Immature natural killer cell (primary cell): ENCODE data around the gene MAPK8IP2. TPM values are rescaled to one million over a fixed set of nuclear protein-coding genes. Genes with fewer than 3 reads are reported as not detected.

Source experiments
- DNase-seq, 3 donors: peaks; one replicate each; pipeline ENCODE4 v3.0.0; 2022; ENCODE audit warnings: mixed read lengths in 1 of 3
- H3K27ac Mint-ChIP-seq, 6 donors: one replicate each; pipeline ENCODE4 v1.8.0; 2020; ENCODE audit warnings: mixed read lengths in 6 of 6, mild to moderate bottlenecking in 5 of 6, inconsistent platforms in 4 of 6, moderate library complexity in 3 of 6
- H3K27me3 Mint-ChIP-seq, 3 donors: one replicate each; pipeline ENCODE4 v1.8.0; 2020 to 2021; ENCODE audit warnings: low read depth in 3 of 3, mild to moderate bottlenecking in 3 of 3, mixed read lengths in 3 of 3, moderate library complexity in 3 of 3, inconsistent platforms in 1 of 3
- H3K36me3 Mint-ChIP-seq, 3 donors: one replicate each; pipeline ENCODE4 v1.8.0; 2020; ENCODE audit warnings: mixed read lengths in 3 of 3, inconsistent platforms in 2 of 3, mild to moderate bottlenecking in 2 of 3
- H3K4me1 Mint-ChIP-seq, 2 donors: one replicate each; pipeline ENCODE4 v1.8.0; 2020; ENCODE audit warnings: inconsistent platforms in 2 of 2, mild to moderate bottlenecking in 2 of 2, mixed read lengths in 2 of 2, moderate library complexity in 1 of 2
- H3K4me3 Mint-ChIP-seq, 5 donors: one replicate each; pipeline ENCODE4 v1.8.0; 2020; ENCODE audit warnings: mild to moderate bottlenecking in 5 of 5, mixed read lengths in 5 of 5, inconsistent platforms in 3 of 5, moderate library complexity in 3 of 5
- H3K9me3 Mint-ChIP-seq, 6 donors: one replicate each; pipeline ENCODE4 v1.8.0; 2020; ENCODE audit warnings: mild to moderate bottlenecking in 6 of 6, mixed read lengths in 6 of 6, inconsistent platforms in 4 of 6, moderate library complexity in 3 of 6
- polyA plus RNA-seq, 3 donors: library from polyadenylated mRNA; unstranded; fragments of 300-500 nt; fragmentation: Illumina TruSeq; gene quantifications; one replicate each; pipeline ENCODE4 v1.2.3, GENCODE V29; 2021

Gene MAPK8IP2
- polyA plus RNA-seq, 3 donors from 2014 or later: not detected

- Mint-ChIP-seq H3K27ac (no peak overlapping the region), H3K4me3 (no peak overlapping the region), H3K4me1 (peaks cover 13 to 35% of the 10 kb centered on the region in 2 donors)
Observed at GRCh38 chr22:50578776-50579310, 21.8 kb upstream of the MAPK8IP2 start.

GRCh38 chr22:50579752-50580151 lies 20.8 kb upstream of the MAPK8IP2 start:
- peaks cover 0 to 7% (median 6%) of the 10 kb centered on the region in 3 donors for H3K27me3 Mint-ChIP-seq
- H3K4me1 Mint-ChIP-seq: peaks cover 13 to 36% of the 10 kb centered on the region in 2 donors
- H3K36me3 Mint-ChIP-seq: peaks cover 0 to 7% (median 3%) of the 10 kb centered on the region in 3 donors
- H3K27ac Mint-ChIP-seq: peak overlapping the region in 1 of 6 donors; percentile 58
- no peaks in the 10 kb centered on the region for H3K9me3 Mint-ChIP-seq
- H3K4me3 Mint-ChIP-seq: no peak overlapping the region
- no peak for DNase-seq

More at GRCh38 chr22:50578776-50579310, 21.8 kb upstream of the MAPK8IP2 start:
- no peaks in the 10 kb centered on the region for H3K9me3 Mint-ChIP-seq
- DNase-seq: no peak
- peaks cover 0 to 7% (median 3%) of the 10 kb centered on the region in 3 donors for H3K36me3 Mint-ChIP-seq
- peaks cover 0 to 7% (median 6%) of the 10 kb centered on the region in 3 donors for H3K27me3 Mint-ChIP-seq

GRCh38 chr22:50581031-50581949 lies 19.3 kb upstream of the MAPK8IP2 start:
- Mint-ChIP-seq H3K9me3 (no peaks in the 10 kb centered on the region), H3K4me1 (peaks cover 13 to 36% of the 10 kb centered on the region in 2 donors), H3K27me3 (peaks cover 0 to 7% (median 6%) of the 10 kb centered on the region in 3 donors), H3K4me3 (peak overlapping the region; percentile 80 to 84 (median 84)), H3K27ac (peak overlapping the region; percentile 74 to 89 (median 84)), H3K36me3 (peaks cover 0 to 4% (median 3%) of the 10 kb centered on the region in 3 donors)
- DNase-seq: no peak

GRCh38 chr22:50581950-50582492 lies 18.6 kb upstream of the MAPK8IP2 start:
- Mint-ChIP-seq H3K4me3 (peak overlapping the region; percentile 84 to 94 (median 93)), H3K27ac (peak overlapping the region; percentile 74 to 97 (median 84)), H3K9me3 (no peaks in the 10 kb centered on the region), H3K36me3 (peaks cover 0 to 3% (median 3%) of the 10 kb centered on the region in 3 donors), H3K4me1 (peaks cover 13 to 34% of the 10 kb centered on the region in 2 donors), H3K27me3 (peaks cover 0 to 7% (median 6%) of the 10 kb centered on the region in 3 donors)
- DNase-seq: no peak

GRCh38 chr22:50582493-50583293 lies 17.9 kb upstream of the MAPK8IP2 start, which contains the start of gene CHKB:
CHKB (minus strand) TSS chr22:50582849; CDS start chr22:50582781, 68 bp downstream.
- no peaks in the 10 kb centered on the region for H3K9me3 Mint-ChIP-seq
- peak within 1 kb of the TSS; percentile 86 to 94 (median 93) for H3K4me3 Mint-ChIP-seq
- DNase-seq: peak; percentile 99
- peaks cover 8 to 28% of the 10 kb centered on the region in 2 donors for H3K4me1 Mint-ChIP-seq
- H3K27me3 Mint-ChIP-seq: peaks cover 0 to 7% (median 4%) of the 10 kb centered on the region in 3 donors
- H3K27ac Mint-ChIP-seq: peak within 1 kb of the TSS; percentile 83 to 97 (median 93)
- peaks cover 0 to 3% (median 3%) of the 10 kb centered on the region in 3 donors for H3K36me3 Mint-ChIP-seq

- Mint-ChIP-seq H3K4me3 (peak overlapping the region; percentile 86 to 94 (median 93)), H3K27ac (peak overlapping the region in 5 of 6 donors; percentile 73 to 87 (median 76)), H3K27me3 (peaks cover 0 to 7% (median 4%) of the 10 kb centered on the region in 3 donors), H3K9me3 (no peaks in the 10 kb centered on the region), H3K36me3 (peaks cover 0 to 6% (median 3%) of the 10 kb centered on the region in 3 donors), H3K4me1 (peaks cover 8 to 28% of the 10 kb centered on the region in 2 donors)
- no peak for DNase-seq
Observed at GRCh38 chr22:50583294-50583861, 17.2 kb upstream of the MAPK8IP2 start.

GRCh38 chr22:50584106-50585096 lies 16.2 kb upstream of the MAPK8IP2 start:
- Mint-ChIP-seq H3K9me3 (no peaks in the 10 kb centered on the region), H3K36me3 (peaks cover 0 to 8% (median 3%) of the 10 kb centered on the region in 3 donors), H3K27me3 (peaks cover 0 to 7% (median 4%) of the 10 kb centered on the region in 3 donors), H3K4me3 (peak overlapping the region; percentile 33 to 94 (median 93)), H3K27ac (no peak overlapping the region), H3K4me1 (peaks cover 8 to 28% of the 10 kb centered on the region in 2 donors)
- no peak for DNase-seq

- peak overlapping the region in 3 of 5 donors; percentile 5 to 29 (median 21) for H3K4me3 Mint-ChIP-seq
- H3K9me3 Mint-ChIP-seq: no peaks in the 10 kb centered on the region
Observed at GRCh38 chr22:50585238-50585637, 15.4 kb upstream of the MAPK8IP2 start.

GRCh38 chr22:50585781-50586180 lies 14.8 kb upstream of the MAPK8IP2 start:
- H3K4me3 Mint-ChIP-seq: no peak overlapping the region
- no peak for DNase-seq
- H3K36me3 Mint-ChIP-seq: peaks cover 0 to 7% (median under 1%) of the 10 kb centered on the region in 3 donors
- no peak overlapping the region for H3K27ac Mint-ChIP-seq
- no peaks in the 10 kb centered on the region for H3K9me3 Mint-ChIP-seq
- peaks cover 0 to 7% (median 4%) of the 10 kb centered on the region in 3 donors for H3K27me3 Mint-ChIP-seq
- H3K4me1 Mint-ChIP-seq: peaks cover 8 to 21% of the 10 kb centered on the region in 2 donors

More at GRCh38 chr22:50585238-50585637, 15.4 kb upstream of the MAPK8IP2 start:
- DNase-seq: no peak
- Mint-ChIP-seq H3K4me1 (peaks cover 8 to 25% of the 10 kb centered on the region in 2 donors), H3K27ac (no peak overlapping the region), H3K27me3 (peaks cover 0 to 7% (median 4%) of the 10 kb centered on the region in 3 donors), H3K36me3 (peaks cover 0 to 9% (median 0%) of the 10 kb centered on the region in 3 donors)

GRCh38 chr22:50586416-50586815 lies 14.2 kb upstream of the MAPK8IP2 start:
- no peak for DNase-seq
- Mint-ChIP-seq H3K27ac (no peak overlapping the region), H3K4me1 (peaks cover 8 to 17% of the 10 kb centered on the region in 2 donors), H3K4me3 (no peak overlapping the region), H3K36me3 (peaks cover 0 to 7% (median 5%) of the 10 kb centered on the region in 3 donors), H3K27me3 (peaks cover 0 to 7% (median 4%) of the 10 kb centered on the region in 3 donors), H3K9me3 (no peaks in the 10 kb centered on the region)

- no peaks in the 10 kb centered on the region for H3K9me3 Mint-ChIP-seq
- H3K4me1 Mint-ChIP-seq: peaks cover 8 to 11% of the 10 kb centered on the region in 2 donors
- H3K36me3 Mint-ChIP-seq: peaks cover 0 to 14% (median 12%) of the 10 kb centered on the region in 3 donors
- H3K4me3 Mint-ChIP-seq: no peak overlapping the region
- peaks cover 0 to 4% (median 3%) of the 10 kb centered on the region in 3 donors for H3K27me3 Mint-ChIP-seq
- no peak overlapping the region for H3K27ac Mint-ChIP-seq
- DNase-seq: no peak
Observed at GRCh38 chr22:50587407-50587806, 13.2 kb upstream of the MAPK8IP2 start.
